Mononuclear cell (primary cell): ENCODE measurements around the gene CSMD2. TPM values are rescaled to one million over a fixed set of nuclear protein-coding genes. Genes with fewer than 3 reads are reported as not detected.
"Not testable (repeated sequence)": the region's sequence is repeated elsewhere in the genome, so short reads cannot be mapped to it uniquely, and the experiment has no call there.

Experiments used
- H3K27me3 ChIP-seq: 2 replicates; pipeline ENCODE4 v1.6.0; 2011; ENCODE audit warnings: low read length, control low read depth; ENCODE audit not compliant: insufficient read depth
- H3K4me1 ChIP-seq: 2 replicates; pipeline ENCODE4 v1.5.1; 2011; ENCODE audit warnings: mild to moderate bottlenecking, low read length, control low read depth; ENCODE audit not compliant: insufficient read depth
- H3K4me3 ChIP-seq: 2 replicates; pipeline ENCODE4 v1.5.1; 2011; ENCODE audit warnings: mild to moderate bottlenecking, low read length, moderate library complexity
- H3K9me3 ChIP-seq: 2 replicates; pipeline ENCODE4 v1.5.1; 2011; ENCODE audit warnings: low read depth, mild to moderate bottlenecking, control low read depth, low read length
- total RNA-seq: library from RNA; depleted of rRNA; stranded (reverse); fragments of >200 nt; gene quantifications from one replicate; pipeline ENCODE4 v1.2.3, GENCODE V29; 2012

The CSMD2 gene
- total RNA-seq, 1 donor = not detected

GRCh38 chr1:34101151-34101550, 63.9 kb downstream of the CSMD2 start:
- Histone ChIP-seq H3K9me3 (no peaks in the 10 kb centered on the region), H3K27me3 (no peaks in the 10 kb centered on the region), H3K4me3 (no peak overlapping the region), H3K4me1 (no peaks in the 10 kb centered on the region)

- H3K4me3 ChIP-seq = no peak overlapping the region
- H3K4me1 ChIP-seq = no peaks in the 10 kb centered on the region
- no peaks in the 10 kb centered on the region for H3K27me3 ChIP-seq
- no peaks in the 10 kb centered on the region for H3K9me3 ChIP-seq
Observed at GRCh38 chr1:34100332-34100731, 64.7 kb downstream of the CSMD2 start.

- H3K27me3 ChIP-seq, H3K9me3 ChIP-seq, H3K4me1 ChIP-seq, H3K4me3 ChIP-seq: not testable (repeated sequence)
Observed at GRCh38 chr1:34092399-34092798, 72.6 kb downstream of the CSMD2 start.

- no peaks in the 10 kb centered on the region for H3K9me3 ChIP-seq
- H3K4me3 ChIP-seq = no peak overlapping the region
- H3K27me3 ChIP-seq = no peaks in the 10 kb centered on the region
- no peaks in the 10 kb centered on the region for H3K4me1 ChIP-seq
Observed at GRCh38 chr1:34089731-34090130, 75.3 kb downstream of the CSMD2 start.

GRCh38 chr1:34087986-34088385, 77.0 kb downstream of the CSMD2 start:
- Histone ChIP-seq H3K27me3 (no peaks in the 10 kb centered on the region), H3K4me1 (no peaks in the 10 kb centered on the region)

DNA sequence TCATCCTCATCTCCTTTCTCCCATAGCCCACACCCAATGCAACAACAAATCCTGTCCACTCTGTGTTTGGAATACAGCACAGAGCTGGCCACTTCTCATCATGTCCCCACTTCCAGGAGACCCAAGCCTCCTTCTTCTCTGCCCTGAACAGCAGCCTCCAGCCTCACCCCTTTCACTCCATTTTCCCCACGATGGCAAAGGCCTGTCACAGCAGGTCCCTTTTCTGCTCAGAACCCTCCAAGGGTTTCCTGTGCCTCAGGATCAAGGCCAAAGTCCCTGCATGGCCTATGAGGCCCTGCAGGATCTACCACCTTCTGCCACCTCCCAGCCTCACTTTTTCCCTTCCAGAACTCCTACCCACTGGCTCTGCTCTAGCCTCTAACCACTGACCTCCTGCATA, 78.5 kb downstream of the CSMD2 start:
- Histone ChIP-seq H3K4me1 (no peaks in the 10 kb centered on the region), H3K27me3 (no peaks in the 10 kb centered on the region), H3K9me3 (no peaks in the 10 kb centered on the region), H3K4me3 (no peak overlapping the region)

More at GRCh38 chr1:34087986-34088385, 77.0 kb downstream of the CSMD2 start:
- Histone ChIP-seq H3K9me3 (no peaks in the 10 kb centered on the region), H3K4me3 (no peak overlapping the region)

GRCh38 chr1:34083974-34084373, 81.1 kb downstream of the CSMD2 start:
- Histone ChIP-seq H3K27me3 (no peaks in the 10 kb centered on the region), H3K4me1 (no peaks in the 10 kb centered on the region), H3K4me3 (no peak overlapping the region), H3K9me3 (no peaks in the 10 kb centered on the region)

- H3K4me1 ChIP-seq, H3K27me3 ChIP-seq, H3K9me3 ChIP-seq, H3K4me3 ChIP-seq: not testable (repeated sequence)
Observed at GRCh38 chr1:34082085-34082670, 82.9 kb downstream of the CSMD2 start.

GRCh38 chr1:34078383-34078782, 86.6 kb downstream of the CSMD2 start:
- Histone ChIP-seq H3K4me3 (no peak overlapping the region), H3K27me3 (no peaks in the 10 kb centered on the region), H3K9me3 (no peaks in the 10 kb centered on the region), H3K4me1 (no peaks in the 10 kb centered on the region)

DNA sequence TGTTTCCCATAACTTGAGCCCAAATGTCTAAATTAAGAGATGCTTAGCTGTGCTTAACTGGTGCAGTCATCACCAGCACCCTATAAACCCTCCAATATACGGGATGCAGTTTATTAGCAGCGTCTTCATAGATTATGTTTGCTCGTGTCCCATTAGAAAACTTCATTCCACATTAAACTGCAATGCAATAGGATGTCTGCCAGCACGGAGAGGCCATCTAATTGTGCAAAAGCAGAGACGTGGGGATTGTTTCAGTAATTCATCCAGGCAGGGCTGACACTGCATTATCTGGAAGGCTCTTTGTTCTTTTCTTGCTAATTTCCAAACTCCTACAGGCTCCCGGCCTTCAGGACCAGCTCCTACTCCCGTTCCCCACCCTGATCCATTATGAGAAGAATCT, 89.5 kb downstream of the CSMD2 start:
- no peaks in the 10 kb centered on the region for H3K4me1 ChIP-seq
- H3K27me3 ChIP-seq = no peaks in the 10 kb centered on the region

GRCh38 chr1:34073028-34073695, 91.9 kb downstream of the CSMD2 start:
- H3K4me3 ChIP-seq = no peak overlapping the region
- no peaks in the 10 kb centered on the region for H3K27me3 ChIP-seq
- H3K9me3 ChIP-seq = no peaks in the 10 kb centered on the region
- no peaks in the 10 kb centered on the region for H3K4me1 ChIP-seq

More for the DNA sequence above, 89.5 kb downstream of the CSMD2 start:
- H3K4me3 ChIP-seq = no peak overlapping the region
- no peaks in the 10 kb centered on the region for H3K9me3 ChIP-seq

DNA sequence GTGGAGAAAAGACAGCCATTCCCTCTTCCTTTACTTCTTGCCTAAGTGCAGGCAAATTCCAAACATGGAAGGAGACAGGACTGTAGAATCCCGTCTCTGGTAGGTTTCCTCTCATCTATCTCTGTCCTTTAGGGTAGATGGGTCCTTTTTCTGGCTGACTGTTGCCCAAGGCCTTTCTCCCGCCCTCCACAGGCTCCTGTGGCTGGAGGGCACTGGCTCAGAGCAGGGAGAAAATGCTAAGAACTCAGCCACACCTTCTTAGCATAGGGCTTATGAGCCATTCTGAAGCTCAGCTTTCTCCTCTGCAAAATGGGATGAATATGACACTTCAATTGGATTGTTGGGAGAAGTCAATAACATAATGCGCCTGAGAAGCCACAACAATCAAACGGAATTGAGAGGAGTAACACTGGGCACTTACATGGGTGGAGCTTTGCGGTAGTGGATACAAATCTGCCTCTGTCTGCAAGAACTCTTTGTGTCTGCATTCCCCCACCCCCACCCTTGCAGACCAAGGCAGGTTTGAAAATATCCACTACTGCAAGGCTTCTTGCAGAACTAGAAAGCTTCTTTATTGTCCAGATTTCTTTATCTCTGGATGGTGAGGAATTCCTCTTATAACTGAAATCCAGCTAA, 94.7 kb downstream of the CSMD2 start:
- Histone ChIP-seq H3K4me1 (no peaks in the 10 kb centered on the region), H3K4me3 (no peak overlapping the region), H3K9me3 (no peaks in the 10 kb centered on the region), H3K27me3 (no peaks in the 10 kb centered on the region)

DNA sequence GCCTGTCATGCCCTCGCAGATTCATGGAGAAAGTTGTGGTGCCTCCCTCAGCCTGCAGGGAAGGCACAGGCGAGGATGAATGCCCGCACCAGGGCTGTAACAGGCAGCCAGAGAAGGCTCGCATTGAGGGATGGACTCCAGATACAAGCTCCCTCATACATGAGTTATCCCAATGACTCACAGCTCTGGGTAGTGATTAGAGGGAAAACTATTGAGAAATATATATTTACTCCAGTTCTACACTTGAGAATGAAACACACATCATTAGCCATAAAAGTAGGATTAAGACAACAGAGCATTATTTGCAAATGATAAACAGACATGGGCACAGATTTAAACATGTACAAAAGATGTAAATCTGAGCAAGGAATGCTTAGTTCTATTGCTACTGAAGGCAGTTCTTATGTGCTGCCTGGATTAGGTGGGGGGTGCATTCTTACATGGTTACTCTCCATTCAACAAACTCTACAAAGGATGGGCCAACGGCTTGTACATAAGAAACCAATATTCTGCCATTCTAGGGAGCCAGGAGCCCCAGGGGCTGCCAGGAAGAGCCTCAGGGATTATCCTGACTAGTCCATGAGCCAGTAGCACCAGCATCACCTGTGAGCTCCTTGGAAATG, 97.9 kb downstream of the CSMD2 start:
- Histone ChIP-seq H3K4me3 (no peak overlapping the region), H3K27me3 (no peaks in the 10 kb centered on the region), H3K9me3 (no peaks in the 10 kb centered on the region), H3K4me1 (no peaks in the 10 kb centered on the region)

DNA sequence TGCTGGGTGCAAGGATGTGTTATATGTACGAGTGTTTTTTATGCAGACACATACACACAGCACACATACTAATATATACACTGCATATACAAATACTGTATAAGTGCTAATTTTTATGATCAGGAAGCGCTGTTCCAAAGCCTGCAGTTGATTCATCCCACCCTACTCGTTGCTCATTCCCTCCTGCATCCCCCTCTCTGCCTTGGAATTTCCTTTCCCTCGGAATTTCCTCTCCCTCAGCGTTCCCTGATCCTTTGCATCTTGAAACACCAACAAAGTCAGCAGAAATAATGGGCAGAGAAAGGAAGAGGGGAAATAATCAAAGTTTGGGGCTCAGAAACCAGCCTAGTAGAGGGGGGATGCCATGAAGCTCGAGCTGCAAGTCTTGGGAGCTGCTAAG, 98.9 kb downstream of the CSMD2 start:
- no peaks in the 10 kb centered on the region for H3K4me1 ChIP-seq
- H3K27me3 ChIP-seq = no peaks in the 10 kb centered on the region
- H3K4me3 ChIP-seq = no peak overlapping the region
- no peaks in the 10 kb centered on the region for H3K9me3 ChIP-seq

DNA sequence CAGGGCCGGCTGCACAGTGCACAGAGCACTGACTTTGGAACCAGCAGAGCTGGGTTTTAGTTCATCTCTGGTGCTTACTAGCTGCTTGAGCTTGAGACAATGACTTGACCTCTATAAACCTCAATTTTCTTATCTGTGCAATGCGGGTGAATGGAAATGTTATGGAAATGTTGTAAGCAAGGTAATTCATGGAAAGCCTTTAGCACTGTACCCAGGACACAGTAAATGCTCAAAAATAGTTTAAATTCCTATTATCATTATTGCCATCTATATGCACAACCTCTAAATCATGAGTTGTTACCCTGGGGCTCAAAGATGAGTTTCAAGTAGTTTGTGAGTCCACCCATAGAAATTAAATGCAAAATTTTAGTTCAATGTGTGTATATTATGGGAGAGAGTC, 99.5 kb downstream of the CSMD2 start:
- no peaks in the 10 kb centered on the region for H3K27me3 ChIP-seq

More for the DNA sequence above, 99.5 kb downstream of the CSMD2 start:
- Histone ChIP-seq H3K4me1 (no peaks in the 10 kb centered on the region), H3K4me3 (no peak overlapping the region), H3K9me3 (no peaks in the 10 kb centered on the region)
